Measurements from ENCODE around the gene GABBR2.

Gene GABBR2

DNA sequence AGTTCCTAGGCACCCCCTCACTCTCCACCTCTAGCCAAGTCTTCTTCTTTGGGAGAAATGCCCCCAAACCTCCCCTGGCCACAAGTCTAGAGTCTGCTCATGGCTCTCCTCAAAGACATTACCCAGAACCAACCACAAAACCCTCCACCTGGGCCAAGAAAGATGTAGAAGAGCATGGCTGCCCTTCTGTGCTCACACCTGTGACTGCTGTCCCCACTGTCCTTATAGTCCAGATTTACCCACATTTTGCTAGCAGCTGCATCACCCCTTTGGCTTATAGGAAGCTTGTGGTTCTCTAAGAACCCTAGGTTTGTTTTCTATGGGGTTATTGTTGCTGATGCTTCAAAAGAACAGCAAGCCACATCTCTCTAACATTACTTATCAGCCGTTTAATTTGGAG lies 6.1 kb upstream of the GABBR2 start:
- no peak overlapping the region for H3K27ac Mint-ChIP-seq
- TF ChIP-seq, protein P1, sequence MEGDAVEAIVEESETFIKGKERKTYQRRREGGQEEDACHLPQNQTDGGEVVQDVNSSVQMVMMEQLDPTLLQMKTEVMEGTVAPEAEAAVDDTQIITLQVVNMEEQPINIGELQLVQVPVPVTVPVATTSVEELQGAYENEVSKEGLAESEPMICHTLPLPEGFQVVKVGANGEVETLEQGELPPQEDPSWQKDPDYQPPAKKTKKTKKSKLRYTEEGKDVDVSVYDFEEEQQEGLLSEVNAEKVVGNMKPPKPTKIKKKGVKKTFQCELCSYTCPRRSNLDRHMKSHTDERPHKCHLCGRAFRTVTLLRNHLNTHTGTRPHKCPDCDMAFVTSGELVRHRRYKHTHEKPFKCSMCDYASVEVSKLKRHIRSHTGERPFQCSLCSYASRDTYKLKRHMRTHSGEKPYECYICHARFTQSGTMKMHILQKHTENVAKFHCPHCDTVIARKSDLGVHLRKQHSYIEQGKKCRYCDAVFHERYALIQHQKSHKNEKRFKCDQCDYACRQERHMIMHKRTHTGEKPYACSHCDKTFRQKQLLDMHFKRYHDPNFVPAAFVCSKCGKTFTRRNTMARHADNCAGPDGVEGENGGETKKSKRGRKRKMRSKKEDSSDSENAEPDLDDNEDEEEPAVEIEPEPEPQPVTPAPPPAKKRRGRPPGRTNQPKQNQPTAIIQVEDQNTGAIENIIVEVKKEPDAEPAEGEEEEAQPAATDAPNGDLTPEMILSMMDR (IDR thresholded peaks at IDR 0.05): no peak
- no peaks in the 10 kb centered on the region for H3K36me3 Mint-ChIP-seq (ENCODE audit: low read depth)
- no peak overlapping the region for H3K4me3 Mint-ChIP-seq
- peaks cover 88% of the 10 kb centered on the region for H3K27me3 Mint-ChIP-seq (ENCODE audit: low read depth, poor library complexity)
- no peaks in the 10 kb centered on the region for H3K9me3 Mint-ChIP-seq
- no peak for DNase-seq
- H3K4me1 Mint-ChIP-seq: no peaks in the 10 kb centered on the region

GRCh38 chr9:98712987-98713386 lies 4.3 kb upstream of the GABBR2 start:
- Mint-ChIP-seq H3K4me3 (no peak overlapping the region), H3K27me3 (ENCODE audit: low read depth, poor library complexity) (peaks cover 92% of the 10 kb centered on the region), H3K4me1 (no peaks in the 10 kb centered on the region), H3K27ac (no peak overlapping the region), H3K9me3 (no peaks in the 10 kb centered on the region), H3K36me3 (ENCODE audit: low read depth) (no peaks in the 10 kb centered on the region)
- no peak for DNase-seq
- TF ChIP-seq, protein P1 (IDR thresholded peaks at IDR 0.05): no peak

DNA sequence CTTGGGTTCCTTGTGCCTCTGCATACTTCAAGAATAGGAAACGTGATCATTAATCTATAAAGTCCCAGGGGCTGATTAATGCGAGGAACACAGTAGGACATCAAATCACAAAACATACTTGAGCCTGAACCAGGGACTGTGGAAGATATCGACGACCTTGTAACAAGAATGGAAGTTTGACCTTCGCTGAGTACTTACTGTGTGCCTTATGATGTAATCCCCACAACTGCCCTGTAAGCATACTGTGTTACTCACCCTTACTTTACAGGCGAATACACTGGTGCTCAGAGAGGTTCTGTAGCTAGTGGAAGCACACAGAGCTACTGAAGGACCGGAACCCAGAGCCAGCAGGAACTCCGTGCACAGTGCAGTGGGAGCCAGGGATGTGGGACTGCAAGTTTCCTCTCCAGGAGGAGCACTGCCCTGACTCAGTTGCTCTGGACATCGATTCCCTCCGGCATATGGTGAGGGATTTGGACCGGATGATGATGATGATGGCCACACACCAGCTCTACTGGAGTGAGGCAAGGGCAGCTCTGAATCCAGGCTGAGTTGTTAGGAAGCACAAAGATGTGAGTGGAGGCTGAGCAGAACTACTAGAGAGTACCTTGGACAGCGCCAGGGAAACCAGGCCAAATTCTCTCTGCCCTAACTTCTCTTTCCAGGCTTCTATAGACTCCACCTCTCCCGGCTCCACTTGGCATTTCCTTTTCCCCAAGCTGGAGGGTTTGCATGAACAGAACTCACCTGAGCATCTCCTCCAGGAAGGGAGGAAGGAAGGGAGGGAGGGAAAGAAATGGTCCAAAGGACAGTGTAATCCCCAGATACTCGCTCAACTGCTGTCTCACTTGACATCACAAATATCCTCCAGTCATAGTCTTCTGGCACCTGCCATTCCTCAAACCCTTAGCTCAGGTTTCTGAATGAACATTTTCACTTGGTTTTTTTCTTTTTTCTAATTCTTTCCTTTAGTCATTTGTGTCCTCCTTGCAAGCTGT lies 1.5 kb upstream of the GABBR2 start:
- Mint-ChIP-seq H3K9me3 (no peaks in the 10 kb centered on the region), H3K36me3 (ENCODE audit: low read depth) (no peaks in the 10 kb centered on the region), H3K4me3 (peak overlapping the region; percentile 71), H3K27me3 (ENCODE audit: low read depth, poor library complexity) (peaks cover 92% of the 10 kb centered on the region), H3K27ac (no peak overlapping the region), H3K4me1 (peaks cover 7% of the 10 kb centered on the region)
- DNase-seq: peak; percentile 59
- TF ChIP-seq, protein P1 (IDR thresholded peaks at IDR 0.05): no peak

DNA sequence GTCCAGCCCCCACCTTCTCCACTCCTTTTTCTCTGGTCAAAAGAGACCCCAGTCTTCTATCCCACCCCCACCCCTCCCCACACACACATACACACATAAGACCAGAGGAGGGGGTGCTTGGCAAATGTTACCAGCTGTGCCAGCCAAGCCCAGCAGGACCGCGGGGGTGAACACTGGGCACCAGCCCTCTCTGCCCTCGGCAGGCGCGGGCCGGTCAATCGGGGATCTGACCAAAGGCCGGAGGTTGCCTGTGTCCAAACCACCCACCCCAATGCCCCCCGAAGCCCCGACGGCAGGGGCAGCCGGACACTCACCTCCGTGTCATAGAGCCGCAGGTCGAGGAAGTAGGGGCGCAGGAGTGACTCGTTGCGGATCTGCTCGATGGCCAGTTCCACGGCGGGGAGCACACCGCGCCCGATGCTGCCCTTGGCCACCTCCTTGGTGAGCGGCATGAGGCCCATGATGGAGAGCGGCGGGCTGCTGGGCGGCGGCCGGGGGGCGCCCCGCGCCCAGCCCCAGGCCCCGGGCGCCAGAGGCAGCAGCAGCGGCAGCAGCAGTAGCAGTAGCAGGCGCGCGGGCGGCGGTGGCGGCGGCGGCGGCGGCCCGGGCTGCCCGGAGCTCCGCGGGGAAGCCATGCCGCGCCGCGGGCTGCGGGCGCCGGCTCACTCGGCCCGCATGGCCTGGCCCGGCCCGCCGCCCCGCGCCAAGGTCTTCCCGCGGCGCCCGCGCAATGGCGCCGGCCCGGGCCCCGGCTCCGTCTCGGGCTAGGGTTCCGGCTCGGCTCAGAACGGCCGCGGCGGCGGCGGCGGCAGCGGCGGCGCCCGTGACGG lies 417 bp downstream of the GABBR2 start:
- H3K4me3 Mint-ChIP-seq: peak overlapping the region; percentile 30
- no peaks in the 10 kb centered on the region for H3K9me3 Mint-ChIP-seq
- peaks cover 89% of the 10 kb centered on the region for H3K27me3 Mint-ChIP-seq (ENCODE audit: low read depth, poor library complexity)
- TF ChIP-seq, protein P1 (IDR thresholded peaks at IDR 0.05): no peak
- no peak for DNase-seq
- H3K4me1 Mint-ChIP-seq: peaks cover 7% of the 10 kb centered on the region
- no peak overlapping the region for H3K27ac Mint-ChIP-seq
- H3K36me3 Mint-ChIP-seq (ENCODE audit: low read depth): no peaks in the 10 kb centered on the region

DNA sequence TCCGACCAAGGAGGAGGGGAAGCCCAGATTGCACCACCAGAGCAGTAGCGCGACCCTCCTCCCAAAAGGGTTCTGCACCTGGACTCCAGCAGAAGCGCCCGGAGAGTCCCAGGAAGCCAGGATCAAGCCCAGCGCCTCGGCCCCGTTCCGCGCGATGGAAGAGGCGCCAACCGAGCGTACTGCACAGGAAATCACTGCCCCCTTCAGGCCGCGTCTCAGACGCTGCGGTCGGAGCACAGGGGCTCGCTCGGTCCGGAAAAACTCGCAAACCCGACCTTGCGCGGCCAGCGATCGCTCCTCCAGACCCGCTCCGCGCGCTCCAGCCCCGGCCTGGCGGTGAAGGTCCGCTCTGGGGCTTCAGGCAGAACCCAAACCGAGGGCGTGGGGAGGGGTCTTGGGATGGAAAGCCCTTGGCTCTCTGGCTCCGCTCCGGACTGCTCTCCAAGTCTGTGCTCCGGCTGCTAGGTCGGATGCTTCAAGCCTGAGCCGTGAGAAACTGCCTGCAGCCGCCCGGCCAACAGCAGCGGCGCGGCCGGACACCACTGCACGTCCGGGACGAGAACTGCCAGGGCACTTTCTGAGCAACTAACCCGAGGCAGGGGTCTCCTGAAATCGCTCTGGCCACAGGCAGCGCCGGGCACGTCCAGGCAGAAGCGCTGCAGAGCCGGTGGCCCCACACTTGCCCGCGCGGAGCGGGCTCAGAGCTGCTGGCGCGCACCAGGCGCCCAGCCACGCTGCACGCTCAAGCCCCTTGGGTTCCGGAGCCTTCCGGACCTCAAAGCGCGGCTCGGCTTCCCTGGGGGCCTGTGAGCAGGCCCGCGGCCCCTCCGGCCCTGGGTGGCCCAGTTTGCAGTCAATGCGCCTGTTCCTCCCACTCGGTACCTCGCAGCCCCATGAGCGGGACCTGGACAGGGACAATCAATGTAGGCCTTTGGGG lies 1.3 kb downstream of the GABBR2 start:
- Mint-ChIP-seq H3K9me3 (no peaks in the 10 kb centered on the region), H3K36me3 (ENCODE audit: low read depth) (no peaks in the 10 kb centered on the region), H3K27me3 (ENCODE audit: low read depth, poor library complexity) (peaks cover 86% of the 10 kb centered on the region), H3K27ac (no peak overlapping the region), H3K4me3 (peak overlapping the region; percentile 67), H3K4me1 (peaks cover 7% of the 10 kb centered on the region)
- TF ChIP-seq, protein P1 (IDR thresholded peaks at IDR 0.05): peak; percentile 66
- peak; percentile 82 for DNase-seq

Data from nephron progenitor cell (in vitro differentiated cells).